NCI-H1105 treated with DMSO at 0.1 percent for 48 hours (cell line): ENCODE data around the gene PRMT1.
"Not testable (repeated sequence)": the region's sequence is repeated elsewhere in the genome, so short reads cannot be mapped to it uniquely, and the experiment has no call there.

Source experiments
- DNase-seq: peaks from one replicate; lab custom pipeline; 2025; lab: John Stamatoyannopoulos, UW

The PRMT1 gene

GRCh38 chr19:49719420-49719819 is 42.3 kb downstream of the PRMT1 start:
- not testable (repeated sequence) for DNase-seq

- no peak for DNase-seq
These were observed 50.4 kb downstream of the PRMT1 start for GRCh38 chr19:49727217-49728030.

- no peak for DNase-seq
These were observed 53.1 kb downstream of the PRMT1 start for GRCh38 chr19:49730166-49730565.
